ENCODE measurements around the gene TNKS2.
A peak's percentile ranks its signal among the peaks of the same experiment; 100 is the strongest.

- TF ChIP-seq REST (IDR thresholded peaks at IDR 0.05; ENCODE audit: insufficient replicate concordance, low read depth) = peak; percentile 61
- no peak for TF ChIP-seq CTCF (IDR thresholded peaks at IDR 0.05; ENCODE audit: insufficient read depth, low read length)
- peak; percentile 76 for TF ChIP-seq POLR2AphosphoS5 (IDR thresholded peaks at IDR 0.05; ENCODE audit: low read depth)
These were observed at the start of gene TNKS2 for GRCh38 chr10:91797874-91798648.

Data from HL-60 (cell line).